Fibroblast of villous mesenchyme (primary cell): Measurements from ENCODE around the gene PEX11G. TPM values are rescaled to one million over a fixed set of nuclear protein-coding genes. Genes with fewer than 3 reads are reported as not detected.

Experiments used
- DNase-seq: peaks from one replicate; pipeline ENCODE4 v3.0.0-alpha.2; 2010; ENCODE audit warnings: low read depth
- H3K4me3 ChIP-seq: 2 replicates; pipeline ENCODE4 v1.5.1; 2011; ENCODE audit warnings: low read depth, mild to moderate bottlenecking, low read length
- total RNA-seq: library from RNA; depleted of rRNA; stranded (reverse); fragments of >200 nt; gene quantifications from 2 replicates; pipeline ENCODE4 v1.2.3, GENCODE V29; 2012
- TF ChIP-seq, protein P1 (sequence below): IDR thresholded peaks from 2 replicates; pipeline ENCODE4 v1.5.1; 2012; ENCODE audit warnings: low read depth, mild to moderate bottlenecking, low read length; ENCODE audit not compliant: insufficient read depth

PEX11G gene
- total RNA-seq, 1 donor, result 2.6 TPM

GRCh38 chr19:7447648-7448047 is 41.2 kb downstream of the PEX11G start:
- TF ChIP-seq, protein P1, sequence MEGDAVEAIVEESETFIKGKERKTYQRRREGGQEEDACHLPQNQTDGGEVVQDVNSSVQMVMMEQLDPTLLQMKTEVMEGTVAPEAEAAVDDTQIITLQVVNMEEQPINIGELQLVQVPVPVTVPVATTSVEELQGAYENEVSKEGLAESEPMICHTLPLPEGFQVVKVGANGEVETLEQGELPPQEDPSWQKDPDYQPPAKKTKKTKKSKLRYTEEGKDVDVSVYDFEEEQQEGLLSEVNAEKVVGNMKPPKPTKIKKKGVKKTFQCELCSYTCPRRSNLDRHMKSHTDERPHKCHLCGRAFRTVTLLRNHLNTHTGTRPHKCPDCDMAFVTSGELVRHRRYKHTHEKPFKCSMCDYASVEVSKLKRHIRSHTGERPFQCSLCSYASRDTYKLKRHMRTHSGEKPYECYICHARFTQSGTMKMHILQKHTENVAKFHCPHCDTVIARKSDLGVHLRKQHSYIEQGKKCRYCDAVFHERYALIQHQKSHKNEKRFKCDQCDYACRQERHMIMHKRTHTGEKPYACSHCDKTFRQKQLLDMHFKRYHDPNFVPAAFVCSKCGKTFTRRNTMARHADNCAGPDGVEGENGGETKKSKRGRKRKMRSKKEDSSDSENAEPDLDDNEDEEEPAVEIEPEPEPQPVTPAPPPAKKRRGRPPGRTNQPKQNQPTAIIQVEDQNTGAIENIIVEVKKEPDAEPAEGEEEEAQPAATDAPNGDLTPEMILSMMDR, result no peak
- no peak for DNase-seq
- no peak overlapping the region for H3K4me3 ChIP-seq

- DNase-seq, result no peak
Observed at GRCh38 chr19:7445104-7445503, 43.7 kb downstream of the PEX11G start.

GRCh38 chr19:7444042-7444441 is 44.8 kb downstream of the PEX11G start:
- H3K4me3 ChIP-seq, result no peak overlapping the region
- no peak for DNase-seq
- TF ChIP-seq, protein P1, result no peak

More at GRCh38 chr19:7445104-7445503, 43.7 kb downstream of the PEX11G start:
- H3K4me3 ChIP-seq, result no peak overlapping the region
- TF ChIP-seq, protein P1, result no peak

- H3K4me3 ChIP-seq, result no peak overlapping the region
- DNase-seq, result no peak
- TF ChIP-seq, protein P1, result no peak
Observed at GRCh38 chr19:7442423-7442822, 46.4 kb downstream of the PEX11G start.

GRCh38 chr19:7441468-7442146 is 47.2 kb downstream of the PEX11G start:
- no peak for DNase-seq
- no peak overlapping the region for H3K4me3 ChIP-seq
- TF ChIP-seq, protein P1, result no peak

DNA sequence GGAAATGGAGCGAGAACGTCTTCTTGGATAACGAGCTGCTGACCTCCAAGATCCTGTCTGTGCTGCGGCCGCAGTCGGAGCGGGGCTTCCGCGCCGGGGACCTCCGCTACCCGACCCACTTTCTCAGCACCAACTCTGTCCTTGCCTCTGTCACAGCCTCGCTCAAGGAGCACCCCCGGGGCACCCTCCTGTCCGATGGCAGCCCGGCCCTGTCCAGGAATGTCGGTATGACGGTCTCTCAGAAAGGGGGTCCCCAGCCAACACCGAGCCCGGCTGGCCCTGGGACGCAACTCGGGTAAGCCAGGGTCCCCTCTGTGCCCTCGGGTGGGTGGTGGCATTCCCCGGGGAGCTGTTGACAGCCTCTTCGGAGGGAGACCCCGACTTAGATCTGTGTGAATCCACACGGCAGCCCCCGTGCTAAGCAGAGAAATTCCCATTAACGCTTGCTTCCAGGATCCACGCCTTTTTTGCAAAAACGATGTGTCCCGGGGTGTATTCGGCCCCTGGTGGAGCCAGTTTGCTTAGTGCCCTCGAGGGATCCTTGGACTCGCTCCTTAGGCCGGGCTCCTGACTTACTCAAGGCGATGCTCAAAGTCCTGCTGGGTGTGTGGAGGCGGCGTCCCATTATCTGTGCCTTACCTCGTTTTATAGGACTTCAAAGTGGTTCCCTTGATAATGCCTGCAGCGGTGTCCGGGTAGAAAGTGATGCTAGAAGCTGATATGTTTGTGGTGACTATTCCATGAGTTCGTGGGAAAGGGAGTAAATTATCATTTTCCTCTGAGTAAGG is 48.5 kb downstream of the PEX11G start:
- no peak for DNase-seq
- no peak overlapping the region for H3K4me3 ChIP-seq
- TF ChIP-seq, protein P1, result no peak

DNA sequence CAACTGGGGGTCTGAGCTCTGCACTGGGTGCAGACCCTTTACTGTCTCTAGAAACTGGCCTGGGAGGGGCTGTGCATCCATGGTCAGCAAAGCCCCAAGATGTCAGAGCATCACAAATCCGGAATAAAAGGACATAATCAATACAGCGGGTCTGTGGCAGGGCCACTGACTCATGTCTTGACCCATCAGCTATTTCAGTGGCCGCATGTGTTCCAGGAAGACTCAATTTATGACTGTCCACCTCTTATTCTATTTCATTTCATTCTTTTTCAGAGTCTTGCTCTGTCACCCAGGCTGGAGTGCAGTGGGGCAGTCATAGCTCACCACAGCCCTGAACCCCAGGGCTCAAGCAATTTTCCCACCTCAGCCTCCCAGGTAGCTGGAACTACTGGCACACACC is 53.2 kb downstream of the PEX11G start:
- DNase-seq, result no peak
- TF ChIP-seq, protein P1, result no peak
- no peak overlapping the region for H3K4me3 ChIP-seq
